K562 (cell line): ENCODE measurements around the gene SUPT5H. TPM values are rescaled to one million over a fixed set of nuclear protein-coding genes. Genes with fewer than 3 reads are reported as not detected.
A peak's percentile ranks its signal among the peaks of the same experiment; 100 is the strongest.

ENCODE experiments used
- ARID4B ChIP-seq: sonication (generic); formaldehyde crosslinking; IDR thresholded peaks from 2 replicates; pipeline ENCODE4 v1.8.0; 2022; ENCODE audit warnings: mild to moderate bottlenecking, missing genetic modification reagents
- RBBP5 ChIP-seq: fragments of 200-600 bp; sonication (generic); IDR thresholded peaks from 2 replicates; pipeline ENCODE4 v1.6.1; 2012; ENCODE audit warnings: borderline replicate concordance, mild to moderate bottlenecking, low read length, control low read depth, inconsistent platforms; ENCODE audit not compliant: insufficient read depth, poor library complexity, severe bottlenecking
- RBM14 ChIP-seq: fragments of 200-400 bp; formaldehyde crosslinking; IDR thresholded peaks from 2 replicates; pipeline ENCODE4 v1.6.1; 2018; ENCODE audit warnings: low read depth, mild to moderate bottlenecking, low read length, moderate library complexity, borderline replicate concordance; ENCODE audit not compliant: insufficient read depth
- TRIM24 ChIP-seq, 2 experiments: fragments of 450-650 bp; IDR thresholded peaks; 2 replicates each; pipeline ENCODE4 v1.6.1; 2016
- ZBTB8A ChIP-seq: fragments of 450-650 bp; IDR thresholded peaks from 2 replicates; pipeline ENCODE4 v1.6.1; 2018; ENCODE audit warnings: mild to moderate bottlenecking, moderate library complexity; ENCODE audit not compliant: partially characterized antibody
- ZNF436 ChIP-seq: fragments of 250-450, 450-650 bp; sonication (Bioruptor Pico); formaldehyde crosslinking; IDR thresholded peaks from 2 replicates; pipeline ENCODE4 v1.7.0; 2020; ENCODE audit warnings: mild to moderate bottlenecking
- polyA plus RNA-seq, 8 experiments: library from polyadenylated mRNA; depleted of rRNA in 4 of 8; stranded (reverse) in 5 of 8; unstranded in 3 of 8; fragments of >200 nt; fragmentation: Nextera tagmentation in 2 of 8; fragmentation: Illumina TruSeq in 1 of 8; extraction: Ambion mirVana in 2 of 8; extraction: Trizol in 1 of 8; gene quantifications; 2 replicates each; pipeline versions ENCODE4 v1.2.1 to v1.2.3, GENCODE V29; 2011 to 2014; ENCODE audit warnings: inconsistent platforms in 1 of 8, missing spikeins in 1 of 8
- total RNA-seq, 7 experiments: library from RNA; depleted of rRNA in 6 of 7; stranded (reverse); fragments of >200 nt in 6 of 7; fragmentation: Illumina TruSeq in 2 of 7; extraction: Trizol in 2 of 7; gene quantifications; 2 replicates each; pipeline versions ENCODE4 v1.2.1 to v1.2.3, GENCODE V29; 2011 to 2021; ENCODE audit warnings: low replicate concordance in 1 of 7
- TF ChIP-seq, protein P1 (sequence below), 3 experiments: fragments of 200-800 bp in 1 of 3; sonication (Bioruptor generic) in 1 of 3; sonication (generic) in 1 of 3; formaldehyde crosslinking in 1 of 3; IDR thresholded peaks; 2 replicates each; pipeline versions ENCODE4 v1.6.1 to v1.8.0; 2016 to 2022; ENCODE audit warnings: mild to moderate bottlenecking in 2 of 3, missing compliant biosample characterization in 2 of 3, missing genetic modification characterization in 2 of 3, missing genetic modification reagents in 1 of 3
- TF ChIP-seq, protein P2 (sequence below): fragments of 450-650 bp; IDR thresholded peaks from 2 replicates; pipeline ENCODE4 v1.6.1; 2016; ENCODE audit warnings: low read depth, mild to moderate bottlenecking, moderate library complexity
- TF ChIP-seq, protein P3 (sequence below), 2 experiments: fragments of 450-650 bp; conservative IDR thresholded peaks; 2 replicates each; pipeline ENCODE4 v1.6.1; 2017; ENCODE audit warnings: mild to moderate bottlenecking in 2 of 2, moderate library complexity in 2 of 2
- TF ChIP-seq, protein P4 (sequence below): IDR thresholded peaks from 3 replicates; pipeline ENCODE4 v1.6.1; 2011; ENCODE audit warnings: borderline replicate concordance, mild to moderate bottlenecking, moderate library complexity; ENCODE audit not compliant: insufficient read length; ENCODE audit errors: extremely low read depth

Gene SUPT5H
- total and polyA plus RNA-seq, 9 of the 15 experiments (the other 6 are each of a cell fraction or from before 2014, with no cell fraction given) = 13.3 to 85.9 (median 35.9) TPM

DNA sequence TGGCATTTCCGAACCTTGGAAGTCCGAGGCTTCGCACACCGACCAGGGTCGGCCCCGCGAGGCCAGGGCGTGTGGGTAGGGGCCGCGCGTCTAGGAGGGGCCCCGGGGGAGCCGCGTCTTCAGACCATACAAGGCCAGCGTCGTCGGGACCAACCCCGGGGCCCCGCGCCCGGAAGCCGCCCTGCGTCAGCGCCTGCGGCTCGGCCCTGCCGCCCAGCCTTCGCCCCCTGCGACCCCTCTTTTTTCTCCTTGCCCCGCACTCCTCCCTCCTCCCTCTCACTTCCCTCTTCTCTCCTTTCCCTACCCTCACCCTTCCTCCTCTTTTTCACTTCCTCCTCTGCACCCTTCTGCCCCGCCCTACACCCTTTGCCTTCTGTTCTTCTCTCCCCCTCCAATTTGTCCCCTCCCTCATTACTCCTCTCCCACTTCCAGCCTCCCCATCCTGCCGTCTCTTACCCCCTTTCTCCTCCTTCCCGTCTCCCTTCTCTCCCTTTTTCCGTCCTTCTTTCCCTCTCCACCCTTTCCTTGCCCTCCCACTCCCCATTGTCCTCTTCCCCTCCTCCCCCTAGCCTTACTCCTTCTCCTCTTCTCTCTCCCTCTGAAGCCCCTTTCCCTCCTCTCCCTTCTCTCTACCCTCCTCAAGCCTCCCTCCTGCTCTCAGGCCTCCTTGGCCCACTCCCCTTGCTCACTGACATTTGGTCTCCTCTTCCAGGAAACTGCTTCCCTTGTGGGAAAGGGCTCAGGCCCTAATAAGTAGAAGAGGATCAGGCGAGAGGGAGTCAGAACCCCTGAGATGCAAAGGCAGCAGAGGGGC is 35.2 kb upstream of the SUPT5H start (continued):
- TF ChIP-seq RBBP5 = no peak
- TF ChIP-seq ZNF436 (CRISPR knock-in tag) = no peak
- TF ChIP-seq ZBTB8A = no peak
- no peak for TF ChIP-seq ARID4B (CRISPR knock-in tag)
- TF ChIP-seq, protein P1, sequence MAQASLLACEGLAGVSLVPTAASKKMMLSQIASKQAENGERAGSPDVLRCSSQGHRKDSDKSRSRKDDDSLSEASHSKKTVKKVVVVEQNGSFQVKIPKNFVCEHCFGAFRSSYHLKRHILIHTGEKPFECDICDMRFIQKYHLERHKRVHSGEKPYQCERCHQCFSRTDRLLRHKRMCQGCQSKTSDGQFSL (CRISPR knock-in tag; IDR thresholded peaks at IDR 0.05) = no peak
- TF ChIP-seq, protein P1 (tag; IDR thresholded peaks at IDR 0.05) = no peak
- peak; percentile 28 to 59; a peak in 1 of 4 replicates for TF ChIP-seq TRIM24 (IDR thresholded peaks at IDR 0.05)
- TF ChIP-seq, protein P2, sequence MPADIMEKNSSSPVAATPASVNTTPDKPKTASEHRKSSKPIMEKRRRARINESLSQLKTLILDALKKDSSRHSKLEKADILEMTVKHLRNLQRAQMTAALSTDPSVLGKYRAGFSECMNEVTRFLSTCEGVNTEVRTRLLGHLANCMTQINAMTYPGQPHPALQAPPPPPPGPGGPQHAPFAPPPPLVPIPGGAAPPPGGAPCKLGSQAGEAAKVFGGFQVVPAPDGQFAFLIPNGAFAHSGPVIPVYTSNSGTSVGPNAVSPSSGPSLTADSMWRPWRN = no peak
- TF ChIP-seq, protein P3, sequence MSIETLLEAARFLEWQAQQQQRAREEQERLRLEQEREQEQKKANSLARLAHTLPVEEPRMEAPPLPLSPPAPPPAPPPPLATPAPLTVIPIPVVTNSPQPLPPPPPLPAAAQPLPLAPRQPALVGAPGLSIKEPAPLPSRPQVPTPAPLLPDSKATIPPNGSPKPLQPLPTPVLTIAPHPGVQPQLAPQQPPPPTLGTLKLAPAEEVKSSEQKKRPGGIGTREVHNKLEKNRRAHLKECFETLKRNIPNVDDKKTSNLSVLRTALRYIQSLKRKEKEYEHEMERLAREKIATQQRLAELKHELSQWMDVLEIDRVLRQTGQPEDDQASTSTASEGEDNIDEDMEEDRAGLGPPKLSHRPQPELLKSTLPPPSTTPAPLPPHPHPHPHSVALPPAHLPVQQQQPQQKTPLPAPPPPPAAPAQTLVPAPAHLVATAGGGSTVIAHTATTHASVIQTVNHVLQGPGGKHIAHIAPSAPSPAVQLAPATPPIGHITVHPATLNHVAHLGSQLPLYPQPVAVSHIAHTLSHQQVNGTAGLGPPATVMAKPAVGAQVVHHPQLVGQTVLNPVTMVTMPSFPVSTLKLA (conservative IDR thresholded peaks at IDR 0.05) = 0 out of 4 replicates have a peak, but pooled peaks of 1 of the 2 experiments have one; percentile 9
- TF ChIP-seq, protein P4, sequence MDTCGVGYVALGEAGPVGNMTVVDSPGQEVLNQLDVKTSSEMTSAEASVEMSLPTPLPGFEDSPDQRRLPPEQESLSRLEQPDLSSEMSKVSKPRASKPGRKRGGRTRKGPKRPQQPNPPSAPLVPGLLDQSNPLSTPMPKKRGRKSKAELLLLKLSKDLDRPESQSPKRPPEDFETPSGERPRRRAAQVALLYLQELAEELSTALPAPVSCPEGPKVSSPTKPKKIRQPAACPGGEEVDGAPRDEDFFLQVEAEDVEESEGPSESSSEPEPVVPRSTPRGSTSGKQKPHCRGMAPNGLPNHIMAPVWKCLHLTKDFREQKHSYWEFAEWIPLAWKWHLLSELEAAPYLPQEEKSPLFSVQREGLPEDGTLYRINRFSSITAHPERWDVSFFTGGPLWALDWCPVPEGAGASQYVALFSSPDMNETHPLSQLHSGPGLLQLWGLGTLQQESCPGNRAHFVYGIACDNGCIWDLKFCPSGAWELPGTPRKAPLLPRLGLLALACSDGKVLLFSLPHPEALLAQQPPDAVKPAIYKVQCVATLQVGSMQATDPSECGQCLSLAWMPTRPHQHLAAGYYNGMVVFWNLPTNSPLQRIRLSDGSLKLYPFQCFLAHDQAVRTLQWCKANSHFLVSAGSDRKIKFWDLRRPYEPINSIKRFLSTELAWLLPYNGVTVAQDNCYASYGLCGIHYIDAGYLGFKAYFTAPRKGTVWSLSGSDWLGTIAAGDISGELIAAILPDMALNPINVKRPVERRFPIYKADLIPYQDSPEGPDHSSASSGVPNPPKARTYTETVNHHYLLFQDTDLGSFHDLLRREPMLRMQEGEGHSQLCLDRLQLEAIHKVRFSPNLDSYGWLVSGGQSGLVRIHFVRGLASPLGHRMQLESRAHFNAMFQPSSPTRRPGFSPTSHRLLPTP = no peak
- no peak for TF ChIP-seq RBM14
